IPS DF 4.7 (cell line): ENCODE measurements around the gene ZNF808.
A peak's percentile ranks its signal among the peaks of the same experiment; 100 is the strongest.
"Not testable (repeated sequence)": the region's sequence is repeated elsewhere in the genome, so short reads cannot be mapped to it uniquely, and the experiment has no call there.

Experiments used
- DNase-seq: peaks from one replicate; pipeline ENCODE4 v3.0.0-alpha.2; 2013; ENCODE audit warnings: low spot score; ENCODE audit errors: extremely low read depth

ZNF808 gene

GRCh38 chr19:52593441-52593840, 66.0 kb downstream of the ZNF808 start:
- not testable (repeated sequence) for DNase-seq

DNA sequence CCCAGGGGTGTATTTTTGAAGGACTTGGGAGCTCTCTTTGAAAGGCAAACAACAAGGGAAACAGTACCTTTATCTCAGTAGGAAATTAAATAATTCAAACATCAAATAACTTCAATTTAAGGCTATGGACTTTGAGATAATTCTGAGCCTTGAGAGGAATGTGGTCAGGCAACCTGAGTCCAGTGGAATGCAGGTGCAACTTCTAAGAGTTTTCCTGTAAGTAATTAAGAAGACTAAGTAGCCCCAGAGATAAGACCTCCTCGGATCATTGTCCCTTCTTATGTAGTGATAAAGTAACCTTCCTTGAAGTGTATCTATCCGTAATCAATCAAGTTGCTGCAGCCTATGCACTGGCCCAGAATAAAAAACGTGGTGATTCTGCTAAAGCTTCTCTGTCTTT, 71.8 kb downstream of the ZNF808 start:
- DNase-seq, result no peak

DNA sequence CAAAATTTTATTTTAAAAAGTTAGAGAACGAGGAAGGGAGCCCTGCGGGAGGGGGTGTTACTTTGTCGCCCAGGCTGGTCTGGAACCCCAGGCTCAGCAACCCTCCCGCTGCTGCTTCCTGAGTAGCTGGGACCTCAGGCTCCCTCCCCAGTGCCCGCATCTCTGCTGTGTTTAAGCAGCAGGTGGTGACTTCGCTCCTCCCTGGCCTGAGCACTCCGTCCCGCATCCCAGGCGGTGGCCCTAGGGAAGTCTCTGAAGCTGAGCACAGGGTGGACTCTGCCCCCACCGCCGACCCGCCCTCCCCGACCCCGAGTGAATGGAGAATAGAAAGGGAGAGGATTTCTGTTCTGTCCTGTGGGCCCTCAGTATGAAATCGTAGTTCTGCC, 73.2 kb downstream of the ZNF808 start:
- DNase-seq, result no peak

GRCh38 chr19:52601025-52601973, 73.8 kb downstream of the ZNF808 start:
- DNase-seq, result peak; percentile 49

- DNase-seq, result not testable (repeated sequence)
Measured at GRCh38 chr19:52601974-52602366, 74.5 kb downstream of the ZNF808 start.

GRCh38 chr19:52602941-52603340, 75.5 kb downstream of the ZNF808 start:
- DNase-seq, result no peak

GRCh38 chr19:52603558-52604207, 76.2 kb downstream of the ZNF808 start:
- no peak for DNase-seq
